GM19395 (cell line): ENCODE measurements around the gene CRTC2.
"Not testable (repeated sequence)": the region's sequence is repeated elsewhere in the genome, so short reads cannot be mapped to it uniquely, and the experiment has no call there.

Source experiments
- ATAC-seq: cut with Tn5 transposase; IDR thresholded peaks from one replicate; pipeline ENCODE4 v1.9.1; 2021; ENCODE audit warnings: mild to moderate bottlenecking, moderate library complexity; ENCODE audit not compliant: unreplicated experiment

Gene CRTC2, protein sequence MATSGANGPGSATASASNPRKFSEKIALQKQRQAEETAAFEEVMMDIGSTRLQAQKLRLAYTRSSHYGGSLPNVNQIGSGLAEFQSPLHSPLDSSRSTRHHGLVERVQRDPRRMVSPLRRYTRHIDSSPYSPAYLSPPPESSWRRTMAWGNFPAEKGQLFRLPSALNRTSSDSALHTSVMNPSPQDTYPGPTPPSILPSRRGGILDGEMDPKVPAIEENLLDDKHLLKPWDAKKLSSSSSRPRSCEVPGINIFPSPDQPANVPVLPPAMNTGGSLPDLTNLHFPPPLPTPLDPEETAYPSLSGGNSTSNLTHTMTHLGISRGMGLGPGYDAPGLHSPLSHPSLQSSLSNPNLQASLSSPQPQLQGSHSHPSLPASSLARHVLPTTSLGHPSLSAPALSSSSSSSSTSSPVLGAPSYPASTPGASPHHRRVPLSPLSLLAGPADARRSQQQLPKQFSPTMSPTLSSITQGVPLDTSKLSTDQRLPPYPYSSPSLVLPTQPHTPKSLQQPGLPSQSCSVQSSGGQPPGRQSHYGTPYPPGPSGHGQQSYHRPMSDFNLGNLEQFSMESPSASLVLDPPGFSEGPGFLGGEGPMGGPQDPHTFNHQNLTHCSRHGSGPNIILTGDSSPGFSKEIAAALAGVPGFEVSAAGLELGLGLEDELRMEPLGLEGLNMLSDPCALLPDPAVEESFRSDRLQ

GRCh38 chr1:153958111-153958960 lies at the start of gene CRTC2:
Gene CRTC2, minus strand, starts transcription at chr1:153958612. Its CDS starts 115 bp downstream, at chr1:153958497.
- peak; percentile 84 for ATAC-seq

DNA sequence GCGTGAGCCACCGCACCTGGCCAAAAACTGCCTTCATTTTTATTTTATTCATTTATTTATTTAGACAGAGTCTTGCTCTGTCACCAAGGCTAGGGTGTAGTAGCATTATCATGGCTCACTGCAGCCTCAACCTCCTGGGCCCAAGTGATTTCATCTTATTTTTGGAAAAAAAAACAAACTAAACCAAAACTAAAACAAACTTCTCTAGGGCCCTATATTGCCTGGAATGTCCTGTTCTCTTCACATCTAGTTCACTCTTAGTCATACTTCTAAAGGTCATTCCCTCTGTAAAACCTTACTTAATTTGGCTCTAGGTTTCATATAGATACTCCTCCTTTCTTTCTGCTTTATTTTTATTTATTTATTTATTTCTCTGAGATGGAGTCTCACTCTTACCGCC lies 47.7 kb upstream of the CRTC2 start:
- ATAC-seq: no peak

- no peak for ATAC-seq
These were observed 42.0 kb upstream of the CRTC2 start for GRCh38 chr1:154000420-154000819.

DNA sequence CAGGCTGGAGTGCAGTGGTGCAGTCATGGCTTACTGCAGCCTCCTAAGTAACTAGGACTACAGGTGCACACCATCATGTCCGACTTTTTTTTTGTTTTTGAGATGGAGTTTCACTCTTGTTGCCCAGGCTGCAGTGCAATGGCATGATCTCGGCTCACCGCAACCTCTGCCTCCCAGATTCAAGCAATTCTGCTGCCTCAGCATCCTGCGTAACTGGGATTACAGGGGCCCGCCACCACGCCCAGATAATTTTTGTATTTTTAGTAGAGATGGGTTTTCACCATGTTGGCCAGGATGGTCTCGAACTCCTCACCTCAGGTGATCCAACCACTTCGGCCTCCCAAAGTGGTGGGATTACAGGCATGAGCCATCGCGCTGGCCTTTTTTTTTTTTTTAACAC lies 38.5 kb upstream of the CRTC2 start:
- ATAC-seq: not testable (repeated sequence)

GRCh38 chr1:153995640-153996039 lies 37.2 kb upstream of the CRTC2 start:
- no peak for ATAC-seq

DNA sequence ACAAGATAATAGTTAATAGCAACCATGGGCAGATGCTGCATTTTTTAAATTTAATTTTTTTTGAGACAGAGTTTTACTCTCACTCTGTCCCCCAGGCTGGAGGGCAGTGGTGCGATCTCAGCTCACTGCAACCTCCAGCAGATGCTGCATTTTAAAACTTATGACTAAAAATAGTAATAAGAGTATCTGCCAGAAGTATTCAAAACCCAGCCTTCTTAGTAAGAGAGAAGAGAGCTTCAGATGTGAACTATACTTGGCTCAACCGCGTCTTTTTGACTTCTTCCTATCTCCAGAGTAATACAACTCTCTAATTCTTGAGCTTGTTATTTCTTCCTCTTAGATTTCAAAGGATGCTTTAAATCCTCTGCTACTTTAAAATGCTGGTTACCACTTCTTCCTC lies 36.8 kb upstream of the CRTC2 start:
- ATAC-seq: no peak

DNA sequence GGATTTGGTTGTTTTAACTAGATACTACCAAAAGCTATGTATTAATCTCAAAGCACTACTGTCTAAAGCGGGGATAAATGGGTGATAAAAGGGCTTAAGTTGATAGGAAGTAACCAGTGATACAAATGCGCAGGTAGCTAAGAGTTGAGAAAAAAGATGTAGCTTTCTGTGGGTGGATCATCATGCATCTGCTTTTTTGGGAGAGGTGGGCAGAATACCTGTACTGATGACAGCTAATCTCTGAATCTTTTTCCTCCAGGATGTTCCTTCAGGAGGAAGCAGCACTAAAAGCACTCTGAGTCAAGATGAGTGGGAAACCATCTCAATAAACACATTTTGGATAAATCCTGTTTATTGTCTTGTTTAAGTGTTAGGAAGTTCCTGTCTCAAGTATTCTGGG lies 33.4 kb upstream of the CRTC2 start:
- ATAC-seq: no peak

DNA sequence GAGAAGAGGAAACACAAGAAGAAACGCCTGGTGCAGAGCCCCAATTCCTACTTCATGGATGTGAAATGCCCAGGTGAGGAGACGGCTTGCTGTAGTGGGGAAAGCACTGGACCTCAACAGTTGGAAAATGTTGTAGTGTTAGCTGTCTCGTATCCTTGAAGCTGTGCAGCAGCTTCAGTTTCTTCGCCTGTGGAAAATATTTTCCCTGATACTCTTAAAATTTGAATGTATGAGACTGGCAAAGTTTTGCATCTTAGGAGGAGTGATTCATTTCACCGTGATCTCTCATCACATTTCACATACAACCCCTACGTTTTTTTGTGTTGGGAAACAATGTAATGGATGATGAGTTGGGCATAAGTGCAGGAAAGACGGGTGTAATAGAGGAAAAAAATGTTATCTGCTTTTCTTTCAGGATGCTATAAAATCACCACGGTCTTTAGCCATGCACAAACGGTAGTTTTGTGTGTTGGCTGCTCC lies 32.8 kb upstream of the CRTC2 start:
- ATAC-seq: no peak

DNA sequence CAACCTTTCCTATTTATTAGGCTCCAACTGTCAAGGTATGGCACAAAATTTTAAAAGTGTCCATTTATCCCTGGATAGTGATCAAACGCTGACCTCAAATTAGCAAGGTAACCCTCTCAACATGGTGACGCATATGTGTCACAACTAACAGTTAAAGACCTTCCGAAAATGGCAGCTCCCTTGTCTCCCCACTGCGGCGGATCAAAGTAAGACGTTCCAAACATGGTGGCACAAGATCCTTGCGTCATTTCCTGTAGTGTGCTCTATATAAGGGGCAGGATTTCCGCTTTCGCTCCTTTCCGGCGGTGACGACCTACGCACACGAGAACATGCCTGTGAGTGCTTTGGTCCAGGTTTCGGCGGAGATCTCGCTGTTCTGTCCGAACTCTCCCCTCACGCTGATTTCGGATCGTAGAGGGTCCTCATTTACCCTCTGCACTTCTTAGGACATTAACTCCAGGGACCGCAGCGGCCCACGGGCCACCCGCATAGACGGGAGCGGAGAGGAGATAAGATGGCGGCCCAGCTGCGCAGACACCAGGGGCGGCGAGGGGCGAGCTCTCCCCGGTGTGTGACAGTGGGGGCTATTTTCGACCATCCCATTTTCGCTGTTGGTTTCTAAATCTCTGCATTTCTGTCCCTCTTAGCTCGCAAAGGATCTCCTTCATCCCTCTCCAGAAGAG lies 32.2 kb upstream of the CRTC2 start, which contains the start of gene RPS27:
Gene RPS27 (plus strand): TSS at position 295 of the 683 bp plus-strand sequence. CDS start 35 bp downstream, at position 330.
- peak; percentile 61 for ATAC-seq

DNA sequence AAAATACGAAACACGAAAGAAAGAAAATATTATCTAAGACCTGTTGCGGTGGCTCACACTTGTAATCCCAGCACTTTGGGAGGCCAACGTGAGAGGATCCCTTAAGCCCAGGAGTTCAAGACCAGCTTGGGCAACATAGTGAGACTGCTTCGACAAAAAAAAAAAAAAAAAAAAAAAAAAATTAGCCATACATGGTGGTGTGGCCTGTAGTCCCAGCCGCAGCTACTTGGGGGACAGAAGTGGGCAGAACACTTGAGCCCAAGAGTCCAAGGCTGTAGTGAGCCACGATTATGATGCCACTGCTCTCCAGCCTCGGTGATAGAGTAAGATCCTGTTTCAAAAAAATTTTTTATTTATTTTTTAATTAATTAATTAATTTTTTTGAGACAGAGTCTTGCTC lies 29.2 kb upstream of the CRTC2 start:
- ATAC-seq: no peak

- no peak for ATAC-seq
These were observed 27.7 kb upstream of the CRTC2 start, which contains the start of gene RAB13 for GRCh38 chr1:153985941-153986761. Gene RAB13, minus strand, starts transcription at chr1:153986339. Its CDS starts 103 bp downstream, at chr1:153986236.

DNA sequence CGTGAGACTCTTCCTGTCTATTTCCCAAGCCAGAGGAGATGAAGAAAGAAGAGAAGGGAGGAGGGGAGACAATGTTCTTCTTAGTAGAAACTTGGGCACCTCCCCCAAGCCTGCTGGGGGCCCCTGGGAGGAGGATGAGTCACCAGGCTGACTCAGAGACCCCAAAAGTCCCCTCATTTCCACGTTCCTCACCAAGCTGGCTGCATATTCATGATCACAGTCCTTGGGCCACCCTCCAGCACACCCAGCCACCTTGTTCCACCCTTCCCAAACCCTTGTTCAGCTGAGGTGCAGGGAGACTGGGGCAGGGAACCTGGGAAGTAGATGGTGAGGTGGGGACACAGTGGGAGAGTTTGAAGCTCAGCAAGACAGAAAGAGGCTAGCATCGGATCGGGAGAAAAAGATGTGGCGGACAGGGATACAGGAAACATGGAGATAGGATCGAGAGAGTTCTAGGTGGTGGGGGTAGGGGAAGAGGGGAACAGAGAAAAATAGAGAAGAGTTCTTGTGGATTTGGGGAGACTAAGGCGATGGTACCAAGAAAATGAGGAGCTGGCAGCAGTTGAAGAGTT lies 27.0 kb upstream of the CRTC2 start:
- ATAC-seq: no peak

- no peak for ATAC-seq
These were observed 25.9 kb upstream of the CRTC2 start for GRCh38 chr1:153984123-153984894.

- not testable (repeated sequence) for ATAC-seq
These were observed 23.3 kb upstream of the CRTC2 start for GRCh38 chr1:153981735-153982134.

- not testable (repeated sequence) for ATAC-seq
These were observed 20.7 kb upstream of the CRTC2 start for GRCh38 chr1:153979091-153979490.

DNA sequence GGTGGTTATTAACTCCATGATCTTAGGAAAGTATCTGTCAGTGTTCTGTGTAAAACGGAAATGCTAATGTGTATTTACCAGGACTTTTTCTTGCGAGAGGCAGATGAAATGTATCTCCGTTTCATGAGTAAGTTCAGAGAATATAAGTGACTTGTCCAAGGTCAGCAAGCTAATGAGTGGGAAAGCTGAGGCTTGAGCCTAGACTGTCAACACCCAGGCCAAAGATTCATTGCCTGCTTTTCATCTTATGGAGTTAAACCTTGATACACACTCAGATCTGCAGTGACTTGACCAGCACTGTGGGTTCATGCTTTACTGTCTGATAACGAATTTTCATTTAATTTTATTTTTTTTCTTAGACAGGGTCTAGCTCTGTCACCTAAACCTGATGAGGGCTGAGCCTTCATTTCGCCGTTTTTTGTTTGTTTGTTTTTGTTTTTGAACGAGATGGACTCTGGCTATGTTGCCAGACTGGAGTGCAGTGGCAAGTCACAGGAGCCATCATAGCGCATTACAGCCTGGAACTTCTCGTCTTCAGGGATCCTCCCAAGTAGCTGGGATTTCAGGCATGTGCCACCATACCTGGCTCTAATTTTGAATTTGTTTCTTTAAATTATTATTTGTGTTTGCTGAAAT lies 20.0 kb upstream of the CRTC2 start:
- no peak for ATAC-seq

- ATAC-seq: no peak
These were observed 19.1 kb upstream of the CRTC2 start, which contains the start of gene JTB for GRCh38 chr1:153977250-153978240. Gene JTB, minus strand, starts transcription at chr1:153977674. Its CDS starts 422 bp downstream, at chr1:153977252.
